ENCODE measurements around the gene SHISA7. TPM values are rescaled to one million over a fixed set of nuclear protein-coding genes. Genes with fewer than 3 reads are reported as not detected.

SHISA7 gene
- total RNA-seq, 4 donors from 2014 or later, result not detected

GRCh38 chr19:55482967-55483705 is 40.0 kb upstream of the SHISA7 start:
- peaks cover 13 to 31% of the 10 kb centered on the region in 2 donors for H3K4me1 ChIP-seq
- peaks cover 6 to 11% (median 11%) of the 10 kb centered on the region in 3 donors for H3K27me3 ChIP-seq
- intact Hi-C loops (cut with DNase I; ENCODE audit: low total_unique reads), result no loop called here
- H3K27ac ChIP-seq, result no peak overlapping the region
- H3K9me3 ChIP-seq, result no peaks in the 10 kb centered on the region
- DNase-seq, result no peak
- in situ Hi-C loops (cut with MboI; ENCODE audit: low sequenced_read_pairs in 4 of 4), result no loop called here
- H3K36me3 ChIP-seq, result peaks cover 0 to 7% of the 10 kb centered on the region in 2 donors
- H3K4me3 ChIP-seq, result no peak overlapping the region
- ATAC-seq, result no peak
- no peak for TF ChIP-seq POLR2A (IDR thresholded peaks at IDR 0.05)
- no peak for TF ChIP-seq CTCF (IDR thresholded peaks at IDR 0.05 in 4 of 5, conservative IDR thresholded peaks at IDR 0.05 in 1 of 5)

GRCh38 chr19:55482156-55482961 is 39.3 kb upstream of the SHISA7 start:
- Histone ChIP-seq H3K36me3 (peaks cover 0 to 7% of the 10 kb centered on the region in 2 donors), H3K9me3 (no peaks in the 10 kb centered on the region), H3K27ac (no peak overlapping the region), H3K27me3 (peaks cover 6 to 11% (median 11%) of the 10 kb centered on the region in 3 donors), H3K4me1 (peaks cover 20 to 38% of the 10 kb centered on the region in 2 donors), H3K4me3 (no peak overlapping the region)
- DNase-seq (no peak), ATAC-seq (no peak)
- no peak for TF ChIP-seq CTCF (IDR thresholded peaks at IDR 0.05 in 4 of 5, conservative IDR thresholded peaks at IDR 0.05 in 1 of 5)
- TF ChIP-seq POLR2A (IDR thresholded peaks at IDR 0.05), result no peak
- intact Hi-C loops (cut with DNase I; ENCODE audit: low total_unique reads) (no loop called here), in situ Hi-C loops (cut with MboI; ENCODE audit: low sequenced_read_pairs in 4 of 4) (no loop called here)

GRCh38 chr19:55481794-55482155 is 38.7 kb upstream of the SHISA7 start:
- no peaks in the 10 kb centered on the region for H3K9me3 ChIP-seq
- no peak for TF ChIP-seq CTCF (IDR thresholded peaks at IDR 0.05 in 4 of 5, conservative IDR thresholded peaks at IDR 0.05 in 1 of 5)
- TF ChIP-seq POLR2A (IDR thresholded peaks at IDR 0.05), result no peak
- in situ Hi-C loops (cut with MboI; ENCODE audit: low sequenced_read_pairs in 4 of 4), result no loop called here
- ATAC-seq, result no peak
- peaks cover 6 to 11% (median 11%) of the 10 kb centered on the region in 3 donors for H3K27me3 ChIP-seq
- no peak overlapping the region for H3K4me3 ChIP-seq
- intact Hi-C loops (cut with DNase I; ENCODE audit: low total_unique reads), result no loop called here
- H3K4me1 ChIP-seq, result peaks cover 21 to 39% of the 10 kb centered on the region in 2 donors
- no peak overlapping the region for H3K27ac ChIP-seq
- DNase-seq, result no peak
- peaks cover 0 to 7% of the 10 kb centered on the region in 2 donors for H3K36me3 ChIP-seq

GRCh38 chr19:55481148-55481793 is 38.2 kb upstream of the SHISA7 start:
- no peak for DNase-seq
- in situ Hi-C loops (cut with MboI; ENCODE audit: low sequenced_read_pairs in 4 of 4), result no loop called here
- H3K4me1 ChIP-seq, result peaks cover 20 to 37% of the 10 kb centered on the region in 2 donors

More at GRCh38 chr19:55481148-55481793, 38.2 kb upstream of the SHISA7 start:
- Histone ChIP-seq H3K9me3 (no peaks in the 10 kb centered on the region), H3K27me3 (peaks cover 6 to 11% (median 9%) of the 10 kb centered on the region in 3 donors), H3K27ac (no peak overlapping the region), H3K36me3 (peaks cover 0 to 7% of the 10 kb centered on the region in 2 donors), H3K4me3 (no peak overlapping the region)
- TF ChIP-seq CTCF (IDR thresholded peaks at IDR 0.05 in 4 of 5, conservative IDR thresholded peaks at IDR 0.05 in 1 of 5) (no peak), POLR2A (IDR thresholded peaks at IDR 0.05) (no peak)
- intact Hi-C loops (cut with DNase I; ENCODE audit: low total_unique reads), result no loop called here
- no peak for ATAC-seq
